Neutrophil (primary cell): ENCODE results near the gene CD58.

Source experiments
- H3K27ac ChIP-seq: fragments of 200-600 bp; sonication (generic); 2 replicates; pipeline ENCODE4 v1.5.1; 2016; ENCODE audit warnings: mild to moderate bottlenecking, moderate library complexity
- H3K27me3 ChIP-seq: fragments of 200-600 bp; sonication (generic); 2 replicates; pipeline ENCODE4 v1.6.0; 2016; ENCODE audit warnings: mild to moderate bottlenecking
- H3K36me3 ChIP-seq: fragments of 200-600 bp; sonication (generic); 2 replicates; pipeline ENCODE4 v1.5.1; 2017
- H3K4me1 ChIP-seq, 2 experiments: fragments of 200-600 bp in 1 of 2; sonication (generic) in 1 of 2; 1 replicate in 1 of 2; 2 replicates in 1 of 2; pipeline versions ENCODE4 v1.5.1 to v1.6.1; 2013 to 2016; ENCODE audit warnings: low read depth in 1 of 2, low read length in 1 of 2, mild to moderate bottlenecking in 1 of 2, moderate library complexity in 1 of 2; ENCODE audit not compliant: control insufficient read depth in 1 of 2, insufficient read depth in 1 of 2
- H3K4me3 ChIP-seq, 2 experiments: fragments of 200-600 bp in 1 of 2; sonication (generic) in 1 of 2; 1 replicate in 1 of 2; 2 replicates in 1 of 2; pipeline ENCODE4 v1.5.1; 2013 to 2016; ENCODE audit warnings: low read depth in 1 of 2, low read length in 1 of 2, mild to moderate bottlenecking in 1 of 2, moderate library complexity in 1 of 2
- H3K9me3 ChIP-seq: fragments of 200-600 bp; sonication (generic); 2 replicates; pipeline ENCODE4 v1.5.1; 2016
- TF ChIP-seq, protein P1 (sequence below): fragments of 200-600 bp; sonication (generic); IDR thresholded peaks from 2 replicates; pipeline ENCODE4 v1.5.1; 2016; ENCODE audit warnings: antibody characterized with exemption

CD58 gene

DNA sequence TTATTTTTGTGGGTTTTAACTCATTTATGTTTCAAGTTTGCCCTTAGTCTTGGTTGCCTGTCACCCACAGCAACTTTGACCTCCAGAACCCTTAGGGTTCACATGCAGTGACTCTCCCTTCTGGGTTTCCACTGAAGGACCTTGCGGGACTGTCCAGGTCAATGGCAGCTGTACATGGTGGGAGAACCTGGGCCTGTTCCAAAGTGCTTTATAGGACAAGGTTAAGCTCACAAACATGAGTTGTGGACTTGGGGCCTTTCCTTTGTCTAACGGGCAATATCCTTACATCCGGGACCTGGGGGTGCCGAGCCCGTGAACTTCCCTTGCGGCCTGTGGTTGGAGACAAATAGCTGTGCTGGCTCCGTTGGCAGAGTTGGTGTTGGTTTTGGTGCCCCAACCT is 77.8 kb downstream of the CD58 start:
- peaks cover 23 to 37% of the 10 kb centered on the region in 2 experiments for H3K4me1 ChIP-seq
- H3K27me3 ChIP-seq, result no peaks in the 10 kb centered on the region
- no peaks in the 10 kb centered on the region for H3K9me3 ChIP-seq
- no peak overlapping the region for H3K27ac ChIP-seq
- no peak overlapping the region for H3K4me3 ChIP-seq
- TF ChIP-seq, protein P1, sequence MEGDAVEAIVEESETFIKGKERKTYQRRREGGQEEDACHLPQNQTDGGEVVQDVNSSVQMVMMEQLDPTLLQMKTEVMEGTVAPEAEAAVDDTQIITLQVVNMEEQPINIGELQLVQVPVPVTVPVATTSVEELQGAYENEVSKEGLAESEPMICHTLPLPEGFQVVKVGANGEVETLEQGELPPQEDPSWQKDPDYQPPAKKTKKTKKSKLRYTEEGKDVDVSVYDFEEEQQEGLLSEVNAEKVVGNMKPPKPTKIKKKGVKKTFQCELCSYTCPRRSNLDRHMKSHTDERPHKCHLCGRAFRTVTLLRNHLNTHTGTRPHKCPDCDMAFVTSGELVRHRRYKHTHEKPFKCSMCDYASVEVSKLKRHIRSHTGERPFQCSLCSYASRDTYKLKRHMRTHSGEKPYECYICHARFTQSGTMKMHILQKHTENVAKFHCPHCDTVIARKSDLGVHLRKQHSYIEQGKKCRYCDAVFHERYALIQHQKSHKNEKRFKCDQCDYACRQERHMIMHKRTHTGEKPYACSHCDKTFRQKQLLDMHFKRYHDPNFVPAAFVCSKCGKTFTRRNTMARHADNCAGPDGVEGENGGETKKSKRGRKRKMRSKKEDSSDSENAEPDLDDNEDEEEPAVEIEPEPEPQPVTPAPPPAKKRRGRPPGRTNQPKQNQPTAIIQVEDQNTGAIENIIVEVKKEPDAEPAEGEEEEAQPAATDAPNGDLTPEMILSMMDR, result no peak
- H3K36me3 ChIP-seq, result no peaks in the 10 kb centered on the region

DNA sequence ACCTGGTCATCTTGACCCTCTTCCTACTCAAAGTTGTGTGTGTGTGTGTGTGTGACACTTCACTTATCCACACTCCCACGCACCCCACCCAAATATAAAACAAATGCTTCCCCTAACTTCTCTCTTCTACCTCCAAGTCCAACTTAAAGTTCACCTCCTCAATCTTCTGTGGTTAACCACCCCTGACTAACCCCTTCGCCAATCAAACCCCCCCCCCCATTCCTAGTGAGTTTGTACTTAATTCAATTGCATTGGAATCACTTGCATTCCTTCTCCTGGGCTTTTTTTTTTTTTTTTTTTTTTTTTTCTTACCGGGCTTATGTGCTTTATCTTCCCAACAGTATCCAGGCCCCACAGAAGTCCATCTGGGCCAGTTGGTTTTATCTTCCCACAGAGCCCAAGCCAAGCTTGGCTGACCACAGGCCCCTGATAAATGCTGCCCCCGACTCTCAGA is 78.4 kb downstream of the CD58 start:
- TF ChIP-seq, protein P1, result no peak
- no peaks in the 10 kb centered on the region for H3K9me3 ChIP-seq
- no peaks in the 10 kb centered on the region for H3K36me3 ChIP-seq
- no peaks in the 10 kb centered on the region for H3K27me3 ChIP-seq
- H3K4me3 ChIP-seq, result no peak overlapping the region
- no peak overlapping the region for H3K27ac ChIP-seq
- peaks cover 22 to 36% of the 10 kb centered on the region in 2 experiments for H3K4me1 ChIP-seq

DNA sequence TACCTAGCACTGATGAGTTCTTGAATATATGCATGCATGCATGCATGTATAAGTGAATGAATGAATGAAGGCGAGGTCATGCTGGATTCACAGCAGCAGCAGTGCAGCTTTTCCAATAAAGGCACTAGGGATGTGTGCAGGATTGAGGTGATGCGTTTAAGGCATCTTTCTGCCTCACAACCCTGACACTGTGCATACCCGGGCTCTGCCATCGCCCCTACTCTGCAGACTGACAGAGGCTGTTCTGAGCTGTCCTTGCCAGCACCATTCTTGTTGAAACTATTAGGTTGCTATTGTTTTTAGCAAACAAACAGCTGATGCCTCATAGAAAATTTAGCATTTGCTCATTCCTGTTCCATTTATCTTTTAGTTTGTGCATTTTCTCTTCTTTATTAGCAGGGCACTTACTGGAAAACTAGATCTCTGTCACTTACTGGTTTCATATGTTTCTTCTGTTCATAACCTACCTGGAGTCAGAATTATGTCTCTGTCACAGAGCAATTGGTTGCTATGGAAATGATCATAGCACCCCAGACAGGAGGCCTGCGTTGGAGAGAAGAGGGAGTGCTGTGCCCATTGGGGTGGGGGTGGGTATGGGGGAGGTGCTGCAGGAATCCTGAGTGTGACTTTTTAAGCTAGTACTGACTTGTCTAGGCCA is 79.0 kb downstream of the CD58 start:
- H3K9me3 ChIP-seq, result no peaks in the 10 kb centered on the region
- H3K27ac ChIP-seq, result no peak overlapping the region
- no peaks in the 10 kb centered on the region for H3K36me3 ChIP-seq
- H3K27me3 ChIP-seq, result no peaks in the 10 kb centered on the region
- TF ChIP-seq, protein P1, result no peak
- peaks cover 17 to 30% of the 10 kb centered on the region in 2 experiments for H3K4me1 ChIP-seq
- no peak overlapping the region for H3K4me3 ChIP-seq

DNA sequence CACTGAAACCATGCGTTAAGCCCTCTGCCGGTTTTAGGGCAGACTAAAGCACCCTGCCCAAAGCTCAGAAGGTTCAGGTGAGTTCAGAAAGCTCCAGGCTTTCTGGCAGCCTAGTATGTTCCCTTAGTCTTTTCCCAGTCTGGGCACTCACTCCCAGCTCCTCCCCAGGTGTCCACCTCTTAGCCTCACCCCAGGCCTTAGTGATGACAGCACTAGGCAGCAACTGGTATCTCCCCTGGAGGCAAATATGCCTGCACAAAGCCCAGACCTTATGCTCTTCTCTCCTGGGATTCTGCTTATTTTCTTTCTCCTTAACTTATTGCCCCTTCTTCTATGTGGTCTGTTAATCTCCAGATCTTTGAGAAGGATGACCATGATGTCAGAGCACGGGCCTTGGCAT is 80.2 kb downstream of the CD58 start:
- no peaks in the 10 kb centered on the region for H3K27me3 ChIP-seq
- H3K9me3 ChIP-seq, result no peaks in the 10 kb centered on the region
- H3K4me1 ChIP-seq, result peaks cover 10 to 24% of the 10 kb centered on the region in 2 experiments
- no peak overlapping the region for H3K27ac ChIP-seq
- no peaks in the 10 kb centered on the region for H3K36me3 ChIP-seq
- no peak overlapping the region for H3K4me3 ChIP-seq
- TF ChIP-seq, protein P1, result no peak

DNA sequence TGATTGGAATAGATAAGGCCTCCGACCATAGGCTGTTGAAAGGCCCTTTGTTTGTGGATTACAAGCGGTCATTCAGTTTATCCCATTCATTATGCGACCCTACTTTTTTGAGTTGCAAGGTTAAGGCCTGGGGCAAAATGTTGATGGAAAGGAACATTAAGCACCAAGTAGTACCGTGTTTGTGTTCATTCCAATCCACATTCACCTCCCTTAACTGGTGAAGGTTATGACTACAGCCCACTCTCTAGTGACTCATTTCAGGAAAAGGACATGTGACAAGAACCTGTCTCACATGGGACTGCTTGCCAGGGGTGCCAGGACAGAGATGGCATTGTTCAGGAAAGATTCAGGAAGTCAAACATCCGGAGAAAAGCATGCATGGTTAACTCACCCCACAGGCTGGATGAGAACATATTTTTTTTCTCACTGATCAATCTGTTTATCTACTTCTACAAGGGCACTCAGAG is 81.6 kb downstream of the CD58 start:
- Histone ChIP-seq H3K36me3 (no peaks in the 10 kb centered on the region), H3K4me1 (peaks cover 12 to 19% of the 10 kb centered on the region in 2 experiments), H3K27me3 (no peaks in the 10 kb centered on the region), H3K4me3 (no peak overlapping the region), H3K9me3 (no peaks in the 10 kb centered on the region), H3K27ac (no peak overlapping the region)
- TF ChIP-seq, protein P1, result no peak
